SK-N-SH (cell line): ENCODE data around the gene NACAD.

ENCODE experiments used
- EP300 ChIP-seq, 2 experiments: IDR thresholded peaks; 2 replicates each; pipeline versions ENCODE4 v1.4.0 to v1.6.1; 2012; ENCODE audit warnings: borderline replicate concordance in 1 of 2, low read depth in 1 of 2, low read length in 1 of 2
- EZH2phosphoT487 ChIP-seq: fragments of 200-600 bp; sonication (generic); IDR thresholded peaks from 2 replicates; pipeline ENCODE4 v1.6.1; 2017; ENCODE audit warnings: low read depth, mixed run types, mild to moderate bottlenecking, antibody characterized with exemption, moderate library complexity, borderline replicate concordance
- GABPA ChIP-seq: IDR thresholded peaks from 2 replicates; pipeline ENCODE4 v1.4.0; 2012; ENCODE audit warnings: low read depth, mild to moderate bottlenecking
- JUND ChIP-seq: IDR thresholded peaks from 2 replicates; pipeline ENCODE4 v1.4.0; 2012
- MEF2A ChIP-seq: IDR thresholded peaks from 2 replicates; pipeline ENCODE4 v1.4.0; 2012; ENCODE audit warnings: low read depth, borderline replicate concordance
- RAD21 ChIP-seq: IDR thresholded peaks from 2 replicates; pipeline ENCODE4 v1.6.1; 2012; ENCODE audit warnings: mild to moderate bottlenecking, low read length
- REST ChIP-seq: IDR thresholded peaks from 2 replicates; pipeline ENCODE4 v1.6.1; 2012; ENCODE audit warnings: mild to moderate bottlenecking, low read depth, low read length, moderate library complexity
- RFX5 ChIP-seq: IDR thresholded peaks from 2 replicates; pipeline ENCODE4 v1.6.1; 2012; ENCODE audit warnings: mild to moderate bottlenecking, improper control_type of control experiment, low read length
- TAF1 ChIP-seq: IDR thresholded peaks from 2 replicates; pipeline ENCODE4 v1.6.1; 2012; ENCODE audit warnings: low read depth, mild to moderate bottlenecking, low read length, moderate library complexity, borderline replicate concordance
- YY1 ChIP-seq: IDR thresholded peaks from 2 replicates; pipeline ENCODE4 v1.4.0; 2012; ENCODE audit warnings: low read depth, mild to moderate bottlenecking
- ZBTB33 ChIP-seq: IDR thresholded peaks from 2 replicates; pipeline ENCODE4 v1.4.0; 2012; ENCODE audit warnings: low read depth, borderline replicate concordance
- TF ChIP-seq, protein P1 (sequence below): fragments of 200-600 bp; sonication (generic); IDR thresholded peaks from 2 replicates; pipeline ENCODE4 v1.6.1; 2017; ENCODE audit warnings: antibody characterized with exemption, mild to moderate bottlenecking, moderate library complexity
- TF ChIP-seq, protein P2 (sequence below): IDR thresholded peaks from 2 replicates; pipeline ENCODE4; 2012

DNA sequence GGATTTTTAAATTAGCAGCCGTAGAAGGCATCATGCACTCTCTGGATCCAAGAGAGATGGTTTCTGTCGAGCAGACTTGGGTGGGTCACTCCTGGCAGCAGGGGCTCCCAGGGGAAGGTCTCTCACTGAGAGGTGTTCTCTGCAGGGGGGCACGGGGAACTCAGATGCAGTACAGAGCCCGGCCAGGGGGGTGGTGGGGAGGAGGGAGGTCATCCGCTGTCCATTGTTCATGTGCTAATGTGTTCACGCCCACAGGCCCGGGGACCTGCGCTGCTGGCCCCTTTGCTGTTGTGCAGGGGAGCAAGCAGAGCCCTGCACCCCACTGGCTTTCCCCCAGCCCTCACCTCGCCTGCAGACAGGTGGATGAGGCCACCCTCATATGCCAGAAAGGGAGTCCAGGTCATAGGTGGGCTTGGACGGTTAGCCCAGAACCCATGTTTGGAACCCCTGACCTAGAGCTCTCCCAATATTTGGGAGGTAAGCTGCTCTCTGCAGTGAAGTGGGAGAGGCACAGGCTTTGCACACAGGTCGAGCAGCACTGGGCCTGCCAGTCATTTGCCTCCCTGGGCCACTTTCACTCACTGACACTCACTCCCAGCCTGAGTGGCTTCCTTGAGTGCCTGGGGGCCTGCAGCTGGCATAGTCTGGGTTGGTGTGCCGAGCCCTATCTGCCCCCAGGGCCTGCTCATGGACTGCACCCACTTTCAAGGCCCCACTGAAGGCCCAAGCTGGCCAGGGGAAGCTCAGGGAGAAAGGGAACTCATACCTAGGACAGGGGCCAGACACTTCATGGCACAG, 35.3 kb upstream of the NACAD start:
- no peak for TF ChIP-seq TAF1
- TF ChIP-seq YY1, result no peak
- TF ChIP-seq RAD21, result no peak
- no peak for TF ChIP-seq ZBTB33
- TF ChIP-seq MEF2A, result no peak
- TF ChIP-seq, protein P1, sequence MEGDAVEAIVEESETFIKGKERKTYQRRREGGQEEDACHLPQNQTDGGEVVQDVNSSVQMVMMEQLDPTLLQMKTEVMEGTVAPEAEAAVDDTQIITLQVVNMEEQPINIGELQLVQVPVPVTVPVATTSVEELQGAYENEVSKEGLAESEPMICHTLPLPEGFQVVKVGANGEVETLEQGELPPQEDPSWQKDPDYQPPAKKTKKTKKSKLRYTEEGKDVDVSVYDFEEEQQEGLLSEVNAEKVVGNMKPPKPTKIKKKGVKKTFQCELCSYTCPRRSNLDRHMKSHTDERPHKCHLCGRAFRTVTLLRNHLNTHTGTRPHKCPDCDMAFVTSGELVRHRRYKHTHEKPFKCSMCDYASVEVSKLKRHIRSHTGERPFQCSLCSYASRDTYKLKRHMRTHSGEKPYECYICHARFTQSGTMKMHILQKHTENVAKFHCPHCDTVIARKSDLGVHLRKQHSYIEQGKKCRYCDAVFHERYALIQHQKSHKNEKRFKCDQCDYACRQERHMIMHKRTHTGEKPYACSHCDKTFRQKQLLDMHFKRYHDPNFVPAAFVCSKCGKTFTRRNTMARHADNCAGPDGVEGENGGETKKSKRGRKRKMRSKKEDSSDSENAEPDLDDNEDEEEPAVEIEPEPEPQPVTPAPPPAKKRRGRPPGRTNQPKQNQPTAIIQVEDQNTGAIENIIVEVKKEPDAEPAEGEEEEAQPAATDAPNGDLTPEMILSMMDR, result no peak
- TF ChIP-seq RFX5, result no peak
- no peak for TF ChIP-seq REST
- TF ChIP-seq JUND, result no peak
- TF ChIP-seq, protein P2, sequence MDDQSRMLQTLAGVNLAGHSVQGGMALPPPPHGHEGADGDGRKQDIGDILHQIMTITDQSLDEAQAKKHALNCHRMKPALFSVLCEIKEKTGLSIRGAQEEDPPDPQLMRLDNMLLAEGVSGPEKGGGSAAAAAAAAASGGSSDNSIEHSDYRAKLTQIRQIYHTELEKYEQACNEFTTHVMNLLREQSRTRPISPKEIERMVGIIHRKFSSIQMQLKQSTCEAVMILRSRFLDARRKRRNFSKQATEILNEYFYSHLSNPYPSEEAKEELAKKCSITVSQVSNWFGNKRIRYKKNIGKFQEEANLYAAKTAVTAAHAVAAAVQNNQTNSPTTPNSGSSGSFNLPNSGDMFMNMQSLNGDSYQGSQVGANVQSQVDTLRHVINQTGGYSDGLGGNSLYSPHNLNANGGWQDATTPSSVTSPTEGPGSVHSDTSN, result no peak
- TF ChIP-seq GABPA, result no peak
- TF ChIP-seq EP300 (IDR thresholded peaks at IDR 0.05; ENCODE audit: borderline replicate concordance in 1 of 2, low read depth in 1 of 2, low read length in 1 of 2), result no peak
- no peak for TF ChIP-seq EZH2phosphoT487
